NCI-H446 treated with DMSO at 0.1 percent for 48 hours (cell line): ENCODE measurements around the gene GTF3C1.

Source experiments
- DNase-seq: peaks from one replicate; lab custom pipeline; 2025; lab: John Stamatoyannopoulos, UW

GTF3C1 gene

DNA sequence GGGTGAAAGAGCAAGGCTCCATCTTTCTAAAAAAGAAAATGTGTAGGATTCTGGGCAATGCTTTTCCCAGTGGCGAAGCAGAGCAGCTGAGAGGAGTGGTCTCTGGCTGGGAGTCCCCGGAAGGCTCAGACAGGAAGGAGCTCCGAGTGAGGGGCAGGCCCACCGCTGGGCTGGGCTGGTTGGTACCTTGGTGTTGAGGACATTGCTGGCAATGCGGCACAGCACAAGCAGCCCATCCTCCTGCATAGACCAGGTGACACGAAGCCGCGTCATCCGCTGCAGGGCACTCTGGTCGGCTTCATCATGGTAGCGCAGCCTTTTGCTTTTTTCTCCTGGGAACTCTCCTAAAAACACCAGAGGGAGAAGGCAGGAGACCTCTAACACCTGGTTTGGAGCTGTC, 63.9 kb downstream of the GTF3C1 start:
- no peak for DNase-seq

DNA sequence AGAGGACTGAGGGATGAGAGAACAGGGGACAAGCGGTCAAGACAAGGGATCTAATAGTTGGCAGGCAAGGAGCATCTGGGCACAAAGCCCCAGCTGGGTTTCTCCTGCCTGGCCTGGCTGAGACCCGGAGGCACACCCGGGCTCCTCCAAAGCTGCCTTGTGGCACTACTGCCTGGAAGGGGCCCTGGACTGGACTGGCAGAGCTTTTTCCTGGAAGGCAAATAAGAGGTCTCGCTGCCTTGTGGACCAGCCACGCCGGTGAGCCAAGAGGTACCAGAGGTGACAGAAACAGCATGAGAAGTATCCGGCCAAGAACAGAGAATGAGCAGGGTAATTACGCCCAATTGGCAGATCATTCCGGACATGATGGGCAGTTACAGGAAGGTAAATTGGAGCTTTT, 64.6 kb downstream of the GTF3C1 start:
- DNase-seq: no peak

DNA sequence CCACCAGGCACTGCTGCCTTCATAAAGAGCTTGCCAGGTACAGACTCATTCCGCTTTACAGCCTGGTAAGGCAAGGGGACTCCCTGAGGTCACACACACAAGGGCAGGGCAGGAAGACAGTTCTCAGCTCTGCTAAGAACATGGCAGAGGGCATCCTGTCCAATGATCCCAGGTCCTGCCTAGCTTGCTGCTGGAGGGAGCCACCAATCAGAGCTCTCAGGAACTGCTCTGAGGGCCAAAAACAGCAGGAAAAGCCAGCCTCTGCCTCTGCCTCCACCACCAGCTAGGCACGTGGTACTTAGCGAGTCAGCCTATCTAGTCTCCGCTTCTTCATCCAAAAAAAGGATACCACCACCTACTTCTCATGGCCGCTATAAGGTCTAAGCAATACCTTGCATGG, 66.1 kb downstream of the GTF3C1 start:
- DNase-seq: no peak

DNA sequence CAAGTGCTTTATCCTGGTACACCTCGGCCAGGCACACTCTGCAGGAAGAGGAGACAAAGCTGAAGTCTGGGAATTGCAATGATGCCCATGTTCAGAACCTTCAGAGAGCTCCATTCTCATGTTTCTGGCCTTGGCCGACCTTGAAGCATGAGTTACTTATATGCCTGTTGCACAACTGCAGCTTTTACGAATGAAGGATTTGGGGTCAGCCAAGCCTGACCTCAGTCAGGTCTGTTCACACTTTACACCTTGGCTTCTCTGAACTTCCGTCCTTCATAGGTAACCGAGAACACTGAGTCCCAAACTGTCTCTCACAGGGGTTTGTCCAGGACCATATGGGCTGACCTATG, 66.7 kb downstream of the GTF3C1 start:
- DNase-seq: no peak

DNA sequence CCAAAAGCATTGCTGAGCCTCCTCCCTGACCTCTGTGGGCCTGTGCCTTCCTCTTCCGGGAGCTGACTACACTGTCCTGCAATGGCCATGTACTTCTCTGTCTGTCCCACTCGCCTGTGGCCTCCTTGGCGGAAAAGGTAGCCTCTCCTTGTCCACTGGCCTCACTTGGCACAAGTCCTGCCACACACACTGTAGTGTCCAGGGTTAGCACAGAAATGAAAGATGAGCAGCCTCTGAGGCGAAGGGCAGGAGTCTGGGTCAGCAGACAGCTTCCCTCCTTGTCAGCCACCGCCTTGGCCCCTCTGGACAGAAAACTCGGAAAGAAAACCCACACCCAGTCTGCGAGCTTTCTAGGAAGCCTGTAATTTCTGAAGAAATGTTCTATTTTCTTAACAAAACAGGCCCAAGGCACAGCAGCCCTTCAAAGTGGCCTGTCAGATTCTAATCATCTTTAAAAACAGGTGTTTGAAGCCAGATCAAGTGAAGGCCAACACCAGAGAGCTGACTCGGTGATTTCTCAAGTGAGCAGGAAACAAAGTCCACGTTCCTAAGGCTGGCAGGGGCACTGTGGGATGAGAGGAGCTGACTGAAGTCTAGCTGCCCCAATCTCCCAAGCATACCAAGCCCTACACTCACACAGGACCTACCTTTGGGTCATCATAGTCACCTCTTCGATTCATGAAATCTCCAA, 67.2 kb downstream of the GTF3C1 start:
- no peak for DNase-seq

DNA sequence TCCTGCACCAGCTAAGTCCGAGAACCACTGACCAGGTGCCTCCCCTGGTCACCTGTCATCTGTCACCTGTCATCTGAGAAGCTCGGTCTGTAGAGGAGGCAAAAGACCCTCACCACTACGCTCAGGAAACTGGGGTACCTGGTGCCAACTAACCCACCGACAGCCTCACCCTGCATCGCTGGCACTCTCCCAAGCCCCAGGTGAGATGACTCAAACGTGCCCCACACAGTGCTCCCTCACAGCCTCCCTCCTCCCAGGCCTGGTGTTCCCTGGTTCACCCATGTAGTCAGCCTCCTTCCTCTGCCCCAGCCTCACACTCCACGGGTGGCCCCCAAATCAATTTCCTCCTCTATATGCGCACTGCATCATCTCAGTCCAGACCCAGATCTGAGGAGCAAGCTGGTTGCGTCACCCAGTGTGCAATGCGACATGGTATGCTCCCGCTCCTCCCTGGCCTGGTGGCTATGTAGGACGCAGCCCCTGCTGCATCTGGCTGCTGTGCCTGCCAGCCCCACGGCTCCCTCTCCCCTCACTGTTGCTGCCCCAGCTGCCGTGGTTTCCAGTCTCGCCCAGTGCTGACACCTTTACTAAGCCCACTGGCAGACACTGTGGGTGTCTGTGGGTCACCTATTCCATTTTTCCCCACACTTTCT, 68.3 kb downstream of the GTF3C1 start:
- DNase-seq: no peak

DNA sequence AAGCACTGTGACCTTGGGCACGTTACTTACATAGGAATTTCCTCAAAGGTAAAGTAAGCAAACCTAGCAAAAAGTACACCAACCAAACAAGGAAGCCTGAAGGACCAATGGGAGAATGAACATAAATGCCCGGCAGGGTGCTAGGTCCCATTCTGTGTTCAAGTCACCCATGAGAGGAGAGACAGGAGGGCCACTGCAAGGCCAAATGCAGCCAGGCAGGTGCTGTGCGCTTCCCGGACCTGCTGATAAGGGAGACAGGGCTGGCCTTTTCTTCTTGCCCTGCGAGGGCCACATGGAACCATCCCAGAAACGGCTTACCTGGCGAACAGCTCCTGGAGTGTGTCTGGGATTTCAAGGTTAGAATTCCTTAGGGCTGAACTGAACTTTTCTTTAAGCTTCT, 69.0 kb downstream of the GTF3C1 start:
- no peak for DNase-seq

DNA sequence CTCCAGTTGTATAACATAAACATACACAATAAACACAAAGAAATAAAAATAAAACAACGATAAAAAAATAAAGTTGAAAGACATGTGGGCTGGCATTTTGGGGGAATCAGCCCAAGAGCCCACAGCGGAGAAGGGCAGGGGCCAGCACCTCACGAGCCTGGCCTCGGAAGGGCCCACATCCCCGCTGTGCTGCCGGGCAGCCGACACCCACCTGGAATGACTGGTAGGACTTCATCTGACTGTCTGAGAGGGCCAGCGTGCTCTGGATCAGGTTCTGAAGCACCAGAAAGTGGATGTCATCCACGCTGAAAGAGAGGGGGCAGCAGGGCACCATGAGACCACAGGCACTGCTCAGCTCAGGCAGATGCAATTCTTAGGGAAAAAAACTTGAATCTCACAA, 73.5 kb downstream of the GTF3C1 start:
- no peak for DNase-seq

DNA sequence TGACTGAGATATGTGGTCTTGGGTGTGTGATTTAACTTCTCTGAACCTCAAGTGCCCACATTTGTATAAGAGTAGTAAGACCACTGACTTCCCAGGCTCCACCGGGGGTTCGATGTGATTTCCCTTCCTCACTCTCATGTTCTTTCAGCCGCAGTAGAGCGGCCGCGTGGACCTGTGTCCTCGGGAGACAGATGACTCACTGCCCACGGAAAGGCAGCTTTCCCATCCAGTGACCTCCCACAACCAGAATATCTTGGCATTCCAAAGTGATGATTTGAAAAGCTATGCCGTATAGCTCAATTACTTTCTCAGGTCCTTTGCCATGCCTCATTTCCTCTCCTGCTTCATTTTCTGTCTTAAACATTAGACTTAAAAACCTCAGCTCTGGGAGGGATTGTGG, 74.2 kb downstream of the GTF3C1 start:
- no peak for DNase-seq

DNA sequence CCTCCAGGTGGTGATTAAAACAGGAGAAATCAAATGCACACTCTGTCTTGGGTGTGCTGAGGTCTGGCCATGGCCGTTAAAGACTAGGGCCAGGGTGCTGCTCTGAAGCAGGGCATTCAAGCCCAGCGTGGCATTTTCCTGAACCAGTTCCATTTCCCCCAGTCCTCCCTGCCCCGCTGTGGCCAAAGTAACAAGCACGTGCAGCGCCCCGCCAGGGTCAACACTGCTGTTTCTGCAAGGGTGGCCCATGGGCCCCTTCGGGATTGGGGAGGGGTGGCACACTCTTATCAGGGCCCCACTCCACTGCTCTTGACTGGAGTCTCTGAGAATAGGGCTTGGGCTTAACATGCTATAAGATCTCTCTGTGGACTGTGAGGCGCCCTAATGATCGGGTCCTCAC, 74.8 kb downstream of the GTF3C1 start:
- DNase-seq: no peak

DNA sequence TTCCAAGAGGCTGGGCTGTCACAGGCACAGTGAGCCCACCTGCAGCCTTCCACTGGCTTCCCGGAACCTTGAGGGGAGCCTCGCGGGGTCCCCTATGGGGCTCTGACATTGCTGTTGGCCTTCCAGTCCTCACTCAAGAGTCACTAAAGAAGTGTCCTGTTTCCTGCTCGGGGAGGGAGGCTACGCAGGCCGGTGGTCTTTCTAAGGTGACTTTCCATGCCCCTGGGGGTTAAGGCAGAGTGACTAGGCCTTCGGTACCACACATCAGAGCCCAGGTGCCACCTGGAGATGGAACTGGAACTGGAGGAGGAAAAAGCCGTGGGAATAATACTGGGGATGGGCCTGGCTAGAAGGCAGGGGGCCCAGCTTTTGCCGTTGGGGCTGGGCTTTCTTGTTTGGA, 75.7 kb downstream of the GTF3C1 start:
- DNase-seq: no peak

DNA sequence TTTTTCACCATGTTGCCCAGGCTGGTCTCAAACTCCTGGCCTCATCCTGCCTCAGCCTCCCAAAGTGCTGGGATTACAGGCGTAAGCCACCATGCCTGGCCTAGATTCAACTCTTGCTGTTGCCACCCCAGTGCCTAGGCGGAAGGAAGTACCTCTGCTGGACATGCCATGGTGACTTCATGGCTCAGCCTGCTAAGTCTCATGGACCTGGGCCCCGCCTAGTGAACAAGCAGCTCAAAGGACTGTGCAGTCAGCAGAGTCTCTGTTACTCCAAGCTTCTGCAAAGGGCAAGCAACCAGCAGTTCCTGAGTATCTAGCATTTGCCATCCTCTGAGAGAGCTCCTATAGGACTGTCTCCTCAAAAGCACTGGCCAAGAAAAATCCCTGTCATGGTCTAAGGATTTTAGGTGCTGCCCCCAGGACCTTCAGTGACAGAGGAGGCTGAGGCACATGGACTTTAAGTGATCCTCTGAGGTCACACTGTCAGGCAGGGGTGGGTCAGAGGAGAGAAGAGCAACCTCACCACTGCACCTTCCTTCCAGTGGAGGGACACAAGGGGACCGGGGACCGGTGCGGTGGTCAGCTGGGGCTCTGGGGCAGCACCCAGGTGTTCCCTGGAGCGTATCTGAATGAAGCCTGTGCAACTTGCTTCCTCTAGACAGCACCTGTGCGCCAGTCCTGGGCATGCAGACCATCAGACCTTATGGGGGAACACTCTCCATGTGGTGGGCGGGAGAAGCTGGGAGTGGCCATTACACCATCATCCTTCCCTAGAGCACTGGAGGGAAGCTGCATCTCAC, 76.4 kb downstream of the GTF3C1 start:
- DNase-seq: no peak

DNA sequence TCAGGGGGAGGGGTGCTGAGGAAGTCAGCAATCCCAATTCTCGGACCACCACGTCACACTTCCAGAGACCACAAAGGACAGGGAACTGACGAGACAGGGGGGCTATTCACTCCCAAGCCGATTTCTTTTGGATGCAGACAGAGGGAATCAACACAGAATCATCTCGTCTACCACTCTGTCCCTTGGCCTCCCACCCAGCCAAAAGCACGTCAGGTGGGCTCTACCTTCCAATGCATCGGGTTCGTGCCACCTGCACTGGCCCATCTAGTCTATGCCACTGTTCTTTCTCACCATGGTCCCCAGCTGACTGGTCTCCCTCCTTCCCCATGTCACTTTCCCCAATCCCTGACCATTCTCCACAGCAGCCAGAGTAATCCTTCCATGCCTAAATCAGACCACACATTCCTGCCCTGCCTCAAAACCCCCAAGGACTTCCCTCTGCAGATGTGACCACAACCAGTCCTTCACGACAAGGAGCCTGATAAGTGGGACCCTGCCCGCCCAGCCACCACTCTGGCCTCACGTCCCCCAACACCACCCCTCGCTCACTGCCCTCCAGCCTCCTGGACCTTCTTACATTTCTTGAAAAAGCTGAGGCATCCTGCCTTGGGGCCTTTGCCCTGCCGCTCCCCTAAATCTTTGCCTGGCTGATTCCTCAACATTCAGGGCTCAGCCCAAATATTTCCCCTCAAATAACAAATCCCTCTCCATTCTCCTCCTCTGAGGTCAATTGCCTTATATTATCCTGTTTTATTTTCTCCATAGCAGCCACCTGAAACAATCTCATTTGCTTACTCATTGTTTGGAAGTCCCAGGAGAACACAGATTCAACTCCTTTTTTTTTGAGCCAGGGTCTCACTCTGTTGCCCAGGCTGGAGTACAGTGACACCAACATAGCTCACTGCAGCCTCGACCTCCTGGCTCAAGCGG, 77.4 kb downstream of the GTF3C1 start:
- DNase-seq: no peak

DNA sequence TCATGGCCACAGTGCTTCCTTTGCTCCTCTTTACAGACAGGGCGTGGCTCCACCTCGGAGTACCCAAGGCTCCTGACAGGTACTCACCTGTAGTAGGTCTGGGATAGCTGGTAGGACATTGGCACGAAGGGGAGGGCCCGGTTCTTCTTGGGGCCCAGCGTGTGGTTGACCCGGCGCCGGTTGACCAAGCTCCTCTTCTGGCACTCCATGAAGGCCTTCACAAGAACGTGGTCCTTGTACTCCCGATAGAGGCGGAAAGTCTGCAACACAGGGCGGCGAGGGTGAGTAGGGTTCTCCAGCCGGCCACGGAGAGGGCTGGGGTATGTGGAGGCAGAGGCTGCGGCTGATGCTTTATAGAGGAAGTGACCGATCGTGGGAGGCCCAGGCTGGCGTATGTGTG, 78.1 kb downstream of the GTF3C1 start:
- no peak for DNase-seq

DNA sequence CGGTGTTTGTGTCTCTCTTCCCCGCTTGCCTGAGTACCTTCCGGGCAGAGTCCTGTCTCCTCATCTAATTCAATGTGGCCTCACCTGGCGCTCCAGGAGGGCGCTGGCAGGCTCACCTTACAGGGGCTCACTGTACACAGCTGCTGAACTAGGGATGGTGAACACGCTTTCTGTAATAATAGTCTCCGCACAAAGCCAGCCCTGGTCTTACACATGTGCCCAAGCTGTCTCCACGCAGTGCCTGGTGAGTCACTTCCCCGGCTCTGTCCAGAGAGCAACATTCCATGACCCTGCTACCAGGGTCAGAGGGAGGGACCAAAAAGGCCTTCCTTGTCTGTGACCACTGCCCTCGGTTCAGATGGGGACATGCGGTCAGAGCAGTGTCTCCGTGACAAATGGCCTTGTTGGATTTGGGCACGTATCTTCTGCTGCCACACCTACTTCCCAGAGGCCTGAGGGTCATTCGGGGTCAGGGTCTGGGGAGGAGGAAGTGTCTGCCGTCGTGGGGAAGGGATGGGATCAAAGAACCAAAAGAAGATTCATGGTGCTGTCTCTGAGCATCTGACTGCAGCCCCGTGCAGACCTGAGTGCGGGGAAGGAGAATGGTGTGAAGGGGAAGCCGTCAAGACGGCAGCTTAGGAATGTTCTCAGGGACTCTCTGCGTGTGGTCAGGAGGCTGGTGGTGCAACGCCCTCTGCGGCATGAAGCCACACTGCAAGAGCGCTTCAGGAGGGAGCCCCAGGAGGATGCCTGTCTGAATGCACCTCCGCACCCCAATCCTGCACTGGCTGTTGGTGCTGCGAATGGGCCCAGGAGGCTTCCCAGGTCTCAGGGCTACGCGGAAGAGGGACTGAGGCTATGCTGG, 78.9 kb downstream of the GTF3C1 start:
- DNase-seq: no peak

DNA sequence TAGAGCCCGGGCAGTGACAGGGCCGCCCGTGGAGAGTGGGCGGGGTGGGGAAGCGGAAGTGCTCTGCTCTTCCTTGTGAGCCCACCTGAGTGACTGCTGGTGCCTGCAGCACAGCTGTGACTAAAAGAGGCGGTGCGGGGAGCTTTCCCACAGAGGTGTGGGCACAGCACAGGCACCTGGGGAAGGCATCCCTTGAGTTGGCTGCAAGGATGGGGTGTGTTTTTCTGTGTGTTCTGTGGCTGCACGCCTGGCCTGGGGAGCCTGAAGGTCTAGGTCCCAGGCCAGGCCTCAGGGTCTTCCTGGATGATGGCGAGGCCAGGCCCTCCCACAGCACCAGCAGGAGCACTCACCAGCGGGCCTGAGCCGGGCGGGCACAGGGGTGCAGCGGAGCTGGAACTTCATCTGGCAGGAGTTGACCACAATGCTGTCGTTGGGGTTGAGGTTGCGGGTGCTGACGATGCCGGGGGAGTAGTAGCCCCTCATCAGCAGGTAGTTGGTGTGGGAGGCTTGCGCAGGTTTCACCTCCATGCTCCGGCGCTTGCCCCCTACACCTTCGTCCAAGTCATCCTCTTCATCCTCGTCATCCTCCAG, 80.7 kb downstream of the GTF3C1 start:
- no peak for DNase-seq

DNA sequence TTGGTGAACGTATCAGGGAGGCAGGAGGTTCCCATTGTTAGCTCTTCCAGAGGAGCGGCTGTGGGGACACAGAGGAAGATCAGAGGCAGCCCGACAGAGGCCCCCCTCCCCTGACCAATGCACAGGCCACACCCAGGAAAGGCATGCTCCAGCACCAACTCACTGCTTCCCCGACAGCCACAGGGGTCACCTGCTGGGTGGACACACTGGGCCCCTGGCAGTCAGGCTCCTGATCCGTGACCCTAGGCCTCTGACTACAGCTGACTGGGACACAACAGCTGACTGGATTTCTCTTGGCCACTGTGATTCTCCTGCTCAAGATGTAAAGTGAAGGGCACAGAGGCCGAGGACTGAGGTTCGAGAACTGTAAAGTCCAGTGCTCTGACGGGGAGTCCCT, 84.2 kb downstream of the GTF3C1 start:
- no peak for DNase-seq

DNA sequence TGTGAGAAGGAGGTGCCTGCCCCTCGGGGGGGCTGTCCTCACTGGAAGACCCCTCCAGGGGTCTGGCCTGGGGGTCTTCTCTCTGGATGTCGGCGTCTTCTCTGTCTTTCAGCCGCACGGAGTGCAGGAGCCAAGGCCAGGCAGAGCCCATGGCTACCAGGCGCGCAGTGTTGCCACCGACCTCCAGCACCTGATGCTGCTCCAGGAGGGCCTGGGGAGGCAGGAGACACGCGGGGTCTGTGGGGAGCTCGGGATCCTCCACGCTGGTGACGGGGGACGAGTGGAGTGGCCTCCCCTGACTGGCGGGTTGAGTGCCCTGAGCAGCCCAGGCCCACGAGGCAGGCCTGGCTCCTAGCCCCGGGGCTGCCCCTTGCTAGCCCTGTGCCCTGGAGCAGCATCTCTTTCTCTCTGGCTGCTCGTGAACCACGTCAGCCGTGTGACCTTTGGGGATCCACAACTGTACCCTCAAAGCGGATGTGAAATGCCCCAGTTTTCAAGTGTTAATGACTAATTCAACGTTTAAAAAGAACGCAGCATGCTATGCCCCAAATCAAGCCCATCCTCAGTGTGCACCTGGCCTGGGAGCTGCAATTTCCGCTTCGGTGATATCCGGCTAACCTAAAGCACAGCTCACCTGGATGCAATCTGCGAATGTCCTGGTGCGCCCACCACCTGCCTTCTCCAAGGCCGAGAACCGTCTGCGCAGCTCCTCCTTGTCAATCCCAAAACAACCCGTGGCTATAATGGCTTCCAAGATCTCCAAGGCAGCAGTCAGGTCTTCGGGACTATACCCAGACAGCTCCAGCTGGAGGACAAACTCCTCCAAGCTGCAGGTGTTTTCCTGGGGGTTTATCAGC, 84.9 kb downstream of the GTF3C1 start:
- DNase-seq: no peak

DNA sequence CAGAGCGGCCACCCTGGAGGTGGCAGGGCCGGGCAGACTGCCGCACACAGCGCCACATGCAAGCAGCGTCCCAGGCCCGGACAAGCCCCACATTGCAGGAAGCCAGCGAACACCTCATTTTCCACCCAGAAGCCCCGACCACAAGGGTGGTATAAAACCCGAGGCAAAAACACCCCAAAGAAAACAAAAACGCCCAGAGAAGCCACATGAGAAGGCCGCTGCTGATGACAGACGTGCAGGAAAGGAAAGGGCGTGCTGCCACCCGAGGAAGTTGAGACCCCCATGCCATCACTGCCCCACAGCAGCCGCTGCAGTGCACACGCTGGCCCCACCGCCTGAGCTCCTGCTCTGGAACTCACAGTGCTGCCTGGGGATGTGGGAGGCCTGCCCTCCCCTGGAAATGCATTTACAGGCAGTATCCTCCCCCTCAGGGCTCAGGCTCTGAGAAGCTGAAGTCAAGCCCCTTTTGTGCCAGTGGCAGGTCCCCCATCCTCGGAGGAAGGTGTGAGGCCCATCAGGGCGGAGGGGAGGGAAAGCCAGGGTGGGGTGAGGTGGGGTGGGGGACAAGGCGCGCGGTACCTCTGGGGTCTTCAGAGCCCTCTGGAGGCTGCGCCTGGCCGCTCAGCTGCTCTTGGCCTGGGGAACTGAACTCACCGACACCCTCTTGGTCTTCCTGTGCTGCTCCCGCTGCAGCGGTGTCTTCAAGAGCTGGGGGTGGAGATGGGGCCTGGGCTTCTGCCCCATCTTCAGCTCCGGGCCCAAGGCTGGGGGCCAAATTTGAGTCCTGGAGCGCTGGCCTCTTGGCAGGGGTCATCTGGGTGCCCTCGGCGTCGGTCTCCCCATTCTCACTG, 85.7 kb downstream of the GTF3C1 start:
- no peak for DNase-seq
